Nucleus accumbens (tissue), 56 donors: ENCODE data around the gene KRT15.

Experiments
- DNase-seq, 56 donors: peaks; one replicate each; lab custom pipeline; 2025; lab: John Stamatoyannopoulos, UW

The KRT15 gene

DNA sequence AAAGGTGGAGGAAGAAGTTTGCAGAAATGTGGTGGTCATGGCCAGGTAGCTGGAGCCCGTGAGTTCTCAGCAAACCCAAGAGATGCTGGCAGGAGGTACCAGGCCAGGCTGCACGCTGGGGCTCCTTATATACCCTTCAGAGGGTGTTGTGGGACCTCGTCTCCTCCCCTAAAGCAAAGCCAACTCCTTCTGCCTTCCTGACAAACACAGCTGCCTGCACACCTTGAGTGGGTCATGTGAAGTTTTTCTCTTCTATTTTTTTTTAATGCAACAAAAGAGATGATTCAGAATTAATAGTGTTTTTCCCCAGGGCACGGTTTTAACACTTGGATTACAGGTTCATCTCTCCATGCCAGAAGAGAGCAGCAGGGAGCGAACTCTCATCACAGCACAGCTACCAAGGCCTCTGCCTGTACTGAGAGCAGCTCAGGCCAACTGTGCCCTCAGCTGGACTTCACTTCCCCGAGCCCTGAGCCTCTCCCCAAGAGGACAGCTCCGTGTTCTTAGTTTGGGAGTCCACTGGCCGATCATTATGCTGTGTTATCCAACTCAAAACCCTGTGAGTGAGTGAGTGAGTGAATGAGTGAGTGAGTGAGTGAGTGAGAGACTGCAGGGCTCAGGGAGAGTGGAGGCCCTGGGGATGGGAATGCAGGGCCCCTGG is at the start of gene KRT15:
Gene KRT15 (minus strand): TSS at position 102 of the 661 bp plus-strand sequence. CDS start 63 bp downstream, at position 39.
- DNase-seq: peak in 3 of 56 donors; percentile 2 to 7 (median 2)

DNA sequence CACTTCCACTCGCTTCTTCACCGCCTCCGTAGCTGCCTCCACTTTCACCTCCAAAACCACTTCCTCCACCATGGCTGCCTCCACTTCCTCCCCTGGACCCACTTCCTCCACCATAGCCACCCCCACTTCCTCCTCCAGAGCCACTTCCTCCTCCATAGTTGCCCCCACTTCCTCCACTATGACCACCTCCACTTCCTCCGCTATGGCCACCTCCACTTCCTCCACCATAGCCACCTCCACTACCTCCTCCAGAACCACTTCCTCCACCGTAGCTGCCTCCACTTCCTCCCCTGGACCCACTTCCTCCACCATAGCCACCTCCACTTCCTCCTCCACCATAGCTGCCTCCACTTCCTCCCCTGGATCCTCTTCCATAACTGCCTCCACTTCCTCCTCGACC is 48.6 kb upstream of the KRT15 start:
- no peak for DNase-seq

DNA sequence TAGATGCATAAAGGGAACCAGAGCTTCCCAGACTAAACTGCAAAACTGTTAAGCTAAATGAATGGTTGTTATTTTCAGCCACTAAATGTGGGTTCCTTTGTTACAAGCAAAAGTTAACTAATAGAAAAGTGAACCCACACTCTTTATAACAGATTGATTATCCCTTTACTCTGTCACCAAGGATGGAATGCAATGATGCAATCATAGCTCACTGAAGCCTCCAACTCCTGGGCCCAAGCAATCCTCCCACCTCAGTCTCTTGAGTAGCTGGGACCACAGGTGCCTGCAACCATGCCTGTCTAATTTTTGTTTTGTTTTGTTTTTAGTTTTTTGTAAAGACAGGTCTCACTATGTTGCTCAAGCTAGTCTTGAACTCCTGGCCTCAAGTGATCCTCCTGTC is 46.6 kb upstream of the KRT15 start:
- no peak for DNase-seq

DNA sequence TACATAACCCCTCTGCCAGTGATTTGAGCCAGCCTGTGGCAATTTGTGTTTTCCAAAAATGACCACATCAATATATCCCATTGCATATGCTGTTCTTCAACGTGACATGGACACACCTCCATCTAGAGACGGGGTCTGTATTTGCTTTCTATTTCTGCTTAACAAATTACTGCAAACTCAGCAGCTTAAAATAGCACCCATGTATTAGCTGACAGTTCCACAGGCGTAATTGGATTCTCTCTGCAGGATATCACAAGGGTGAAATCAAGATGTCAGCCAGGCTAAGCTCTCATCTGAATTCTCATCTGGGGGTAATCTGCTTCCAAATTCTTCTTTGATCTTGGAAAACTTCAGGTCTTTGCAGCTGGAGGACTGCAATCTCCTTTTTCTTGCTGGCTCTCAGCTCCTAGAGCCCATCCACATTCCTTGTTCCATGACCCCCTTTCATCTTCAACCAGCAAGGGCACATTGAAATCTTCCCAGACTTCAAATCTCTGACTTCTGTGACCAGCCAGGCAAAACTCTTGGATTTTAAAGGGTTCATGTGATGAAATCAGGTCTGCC is 45.0 kb upstream of the KRT15 start:
- no peak for DNase-seq

DNA sequence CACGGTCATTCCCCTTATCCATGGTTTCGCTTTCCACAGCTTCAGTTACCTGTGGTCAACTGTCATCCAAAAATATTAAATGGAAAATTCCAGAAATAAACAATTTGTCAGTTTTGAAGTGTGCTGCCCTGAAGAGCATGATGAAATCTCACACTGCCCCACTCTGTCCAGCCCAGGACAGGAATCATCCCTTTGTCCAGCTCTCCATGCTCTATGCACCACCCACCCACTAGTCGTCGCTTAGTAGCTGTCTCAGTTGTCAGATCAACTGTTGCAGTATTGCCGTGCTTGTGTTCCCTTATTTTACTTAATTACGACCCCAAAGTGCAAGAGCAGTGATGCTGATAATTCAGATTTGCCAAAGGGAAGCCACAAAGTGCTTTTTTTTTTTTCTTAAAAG is 42.9 kb upstream of the KRT15 start:
- DNase-seq: no peak

DNA sequence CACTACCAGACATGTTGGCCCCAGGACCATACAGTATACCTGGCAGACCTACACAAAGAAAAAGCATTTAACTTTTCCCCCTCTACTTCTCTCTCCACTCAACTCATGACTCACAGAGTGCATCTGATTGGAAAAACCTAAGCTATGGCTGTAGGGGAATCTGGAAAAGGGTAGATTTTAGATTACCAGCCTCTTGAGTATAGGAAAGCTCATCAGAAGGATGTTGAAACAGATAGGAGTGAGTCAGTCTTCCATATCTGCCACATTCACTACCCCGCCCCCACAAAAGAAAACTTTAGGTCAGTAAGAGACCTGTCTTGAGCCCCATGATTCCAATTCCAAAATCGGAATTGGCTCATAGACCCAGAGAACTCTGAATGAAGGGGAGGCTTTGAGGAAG is 40.9 kb upstream of the KRT15 start:
- DNase-seq: no peak

DNA sequence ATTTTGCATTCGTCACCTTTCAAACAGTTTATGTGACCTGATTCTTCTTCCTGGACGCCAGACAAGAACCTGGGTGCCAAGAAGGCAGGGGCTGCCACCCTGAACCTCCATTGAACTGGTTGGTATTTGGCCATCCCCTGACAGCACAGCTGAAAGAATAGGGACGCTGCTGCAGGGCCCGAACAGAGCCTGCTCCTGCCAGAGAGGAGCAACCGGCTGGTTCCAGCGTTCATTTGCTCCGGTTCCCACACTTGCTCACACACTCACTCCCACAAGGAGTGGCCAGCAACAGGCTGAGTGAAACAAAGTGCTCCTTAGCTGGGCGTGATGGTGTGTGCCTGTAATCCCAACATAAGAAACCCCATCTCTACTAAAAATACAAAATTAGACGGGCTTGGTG is 38.2 kb upstream of the KRT15 start:
- DNase-seq: peak in 1 of 56 donors; percentile 9

DNA sequence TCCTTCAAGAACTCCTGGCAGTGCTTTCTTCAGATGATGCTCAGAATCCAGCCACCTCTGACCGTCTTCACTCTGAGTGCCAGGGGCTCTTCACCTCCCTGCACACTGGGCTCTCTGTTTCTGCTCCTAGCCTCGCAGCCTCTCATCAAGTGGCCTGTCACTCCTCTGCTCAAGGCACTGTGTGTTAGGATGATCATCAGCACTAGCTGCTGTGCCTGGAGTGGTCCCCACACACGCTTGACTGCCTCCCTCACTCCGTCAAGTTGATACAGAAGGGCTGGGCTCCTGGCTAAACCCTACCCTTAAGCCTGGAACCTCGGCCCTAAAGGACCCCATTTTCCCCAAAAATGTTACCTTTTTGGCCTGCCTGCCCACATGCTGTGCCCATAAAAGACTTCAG is 37.6 kb upstream of the KRT15 start:
- DNase-seq: no peak

DNA sequence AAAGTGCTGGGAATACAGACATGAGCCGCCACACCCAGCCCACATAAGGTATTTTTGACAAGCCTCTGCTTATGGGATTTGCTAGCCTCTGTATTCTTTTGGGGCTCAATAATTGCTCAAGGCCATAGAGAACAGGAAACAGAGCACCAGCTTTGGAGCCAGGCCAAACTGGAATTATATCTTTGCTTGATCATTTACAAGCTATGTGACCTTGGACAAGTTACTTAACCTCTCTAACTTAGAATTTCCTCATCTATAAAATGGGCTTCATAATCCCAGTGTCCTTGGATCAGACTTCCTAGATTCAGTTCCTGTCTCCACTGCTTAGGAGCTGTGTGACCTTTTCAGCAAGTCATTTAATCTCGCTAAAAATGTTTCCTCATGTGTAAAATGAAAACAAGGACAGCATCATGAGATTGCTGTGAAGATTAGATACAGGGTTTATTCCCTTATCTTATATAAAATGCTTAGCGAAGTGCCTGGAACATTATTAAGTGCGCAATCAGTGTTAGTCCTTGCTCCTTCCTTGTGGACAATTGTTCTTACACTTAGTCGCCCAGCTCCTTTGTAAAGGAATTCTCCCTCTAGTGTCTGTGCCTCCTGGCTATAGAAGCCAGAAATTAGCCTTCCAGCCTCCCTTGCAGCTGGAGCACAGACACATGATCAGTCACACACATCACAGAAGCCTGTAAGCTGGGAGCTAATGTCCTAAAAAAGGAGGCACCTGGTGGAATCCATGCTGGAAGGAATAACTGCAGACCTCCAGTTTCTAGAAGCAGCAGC is 36.6 kb upstream of the KRT15 start:
- no peak for DNase-seq

DNA sequence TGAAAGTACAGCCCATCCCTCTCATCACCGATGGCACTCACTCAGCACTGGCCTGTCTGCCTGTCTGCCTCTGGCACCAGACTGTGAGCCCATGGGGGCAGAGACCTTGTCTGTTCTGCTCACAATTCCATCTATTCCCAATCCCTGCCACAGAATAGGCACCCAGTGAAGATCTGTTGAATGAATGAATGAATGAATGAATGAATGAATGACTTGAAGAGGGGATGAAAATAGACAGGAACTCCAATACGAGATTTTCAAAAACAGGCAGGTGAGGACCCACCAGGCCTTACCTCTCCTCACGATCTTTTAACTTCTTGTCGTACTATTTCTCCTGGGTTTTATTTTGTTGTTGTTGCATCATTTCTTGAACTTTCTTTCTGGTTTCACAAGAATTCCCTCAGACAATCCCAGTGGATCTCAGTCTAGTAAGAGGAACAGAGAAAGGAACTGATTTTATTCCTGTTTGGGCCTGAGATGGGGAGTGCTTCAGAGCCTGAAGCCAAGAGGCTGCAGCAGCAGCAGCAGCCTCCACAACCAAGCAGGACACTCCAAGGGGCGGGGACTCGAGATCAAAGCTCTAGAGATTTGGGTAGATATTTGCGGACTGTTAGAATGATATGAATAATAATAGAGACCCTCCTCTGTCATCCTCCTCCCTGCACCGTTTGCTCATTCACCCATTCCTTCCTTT is 35.4 kb upstream of the KRT15 start:
- no peak for DNase-seq

DNA sequence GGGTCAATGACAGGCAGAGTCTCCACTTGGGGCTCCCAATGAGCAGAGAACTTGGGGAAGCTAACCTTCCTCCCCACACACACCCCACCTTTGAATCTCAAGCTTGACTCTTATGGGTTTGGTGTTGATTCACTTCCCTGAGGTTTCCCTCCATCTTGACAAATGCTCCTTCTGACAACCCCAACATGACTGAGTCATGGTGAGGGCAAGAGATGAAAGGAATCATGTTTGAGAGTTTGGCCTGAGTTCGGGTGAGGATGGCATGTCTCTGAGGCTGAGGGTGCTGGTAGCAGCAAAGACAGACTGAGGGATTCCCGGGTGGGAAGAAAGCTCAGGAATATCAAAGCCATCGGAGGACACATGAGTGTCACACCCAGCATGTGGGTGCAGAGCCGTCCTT is 34.5 kb upstream of the KRT15 start:
- DNase-seq: no peak

DNA sequence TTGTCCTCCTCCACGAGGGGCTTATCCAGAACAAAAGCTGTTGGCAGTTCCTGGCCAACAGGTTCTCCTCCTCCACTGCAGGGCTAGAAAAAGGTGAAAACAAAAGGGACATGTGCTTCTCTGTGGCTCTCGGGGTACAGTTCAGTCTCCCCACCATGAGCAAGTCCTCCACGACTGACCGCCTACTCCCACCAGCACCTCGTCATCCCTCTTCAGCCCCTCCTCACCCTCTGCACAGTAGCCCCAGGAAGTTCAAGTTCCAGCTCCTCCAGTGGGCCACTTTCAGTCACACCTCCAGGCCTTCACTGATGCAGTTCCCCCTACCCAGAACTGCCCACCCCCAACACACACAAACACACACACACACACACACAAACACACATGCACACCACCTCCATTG is 33.8 kb upstream of the KRT15 start:
- no peak for DNase-seq

DNA sequence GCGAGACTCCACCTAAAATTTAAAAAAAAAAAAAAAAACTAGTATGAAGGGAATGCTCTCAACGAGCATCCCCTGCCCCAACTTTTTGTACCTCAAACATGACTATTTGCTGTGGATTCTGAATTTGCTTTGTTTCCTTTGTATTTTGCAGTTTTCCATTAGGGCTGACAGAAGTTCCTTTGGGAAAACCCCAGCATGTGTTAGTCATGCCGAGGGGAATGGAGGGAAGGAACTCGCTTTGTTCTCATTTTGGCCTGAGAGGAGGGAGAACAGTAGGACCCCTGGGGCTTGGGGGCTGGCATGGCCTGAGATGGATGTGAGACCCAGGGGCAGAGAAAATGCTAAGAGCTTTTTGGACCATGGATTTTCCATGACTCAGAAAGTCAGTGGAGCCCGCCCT is 32.7 kb upstream of the KRT15 start:
- no peak for DNase-seq

DNA sequence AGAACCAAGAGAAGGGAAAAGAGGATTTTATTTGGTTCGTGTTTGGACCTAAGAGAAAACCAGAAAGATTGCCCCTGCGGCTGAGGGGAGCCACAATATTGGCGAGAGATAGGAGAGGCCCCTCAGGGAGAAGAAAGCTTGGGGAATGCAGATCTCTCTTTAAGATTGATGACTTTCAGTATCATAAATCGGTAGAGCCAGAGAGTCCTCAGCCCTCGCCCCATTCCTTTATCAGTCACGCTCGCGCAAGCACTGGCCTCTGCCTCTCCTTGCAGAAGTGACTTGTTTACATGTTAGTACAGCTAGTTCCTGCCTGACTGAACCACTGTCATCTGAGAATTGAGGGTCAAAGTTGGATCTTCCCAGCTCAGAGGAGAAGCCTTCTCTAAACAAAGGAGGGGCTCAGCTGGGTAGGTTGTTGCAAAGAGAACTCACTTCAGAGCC is 30.9 kb upstream of the KRT15 start:
- DNase-seq: no peak

DNA sequence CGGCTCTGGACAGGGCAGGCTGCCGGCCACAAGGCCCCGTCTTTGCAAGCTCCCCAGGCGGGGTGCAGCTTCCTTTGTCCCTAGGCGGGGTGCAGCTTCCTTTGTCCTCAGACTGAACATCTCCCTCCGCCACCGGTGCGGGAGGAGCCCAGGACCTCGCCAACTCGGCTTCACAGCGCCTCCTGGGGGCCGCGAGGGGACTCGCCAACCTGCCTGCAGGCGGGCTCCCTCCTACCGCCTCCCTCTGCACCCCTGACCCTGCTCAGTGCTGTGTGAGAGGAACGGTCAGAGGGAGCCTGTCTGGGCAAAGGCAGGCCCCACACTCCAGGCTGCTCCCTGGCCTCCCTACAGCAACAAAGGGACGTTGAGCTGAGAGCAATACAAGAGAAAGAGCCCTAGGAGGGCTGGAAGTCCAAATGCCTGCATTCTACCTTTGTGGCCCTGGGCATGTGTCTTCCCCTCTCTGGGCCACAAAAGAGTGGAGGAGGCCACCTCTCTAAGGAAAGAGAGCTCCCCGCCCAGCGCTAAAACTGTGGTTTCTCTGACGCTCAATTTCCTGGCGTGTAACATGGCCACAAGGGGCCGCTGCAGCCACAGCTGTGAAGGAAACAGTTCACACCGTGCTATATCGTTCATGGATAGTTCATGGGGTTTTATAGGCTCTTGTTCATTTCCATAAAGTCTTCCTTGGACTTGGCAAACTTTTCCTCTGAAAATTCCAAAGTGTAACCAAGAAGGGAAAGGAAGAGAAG is 30.3 kb upstream of the KRT15 start:
- DNase-seq: peak in 51 of 56 donors; percentile 6 to 85 (median 39)

DNA sequence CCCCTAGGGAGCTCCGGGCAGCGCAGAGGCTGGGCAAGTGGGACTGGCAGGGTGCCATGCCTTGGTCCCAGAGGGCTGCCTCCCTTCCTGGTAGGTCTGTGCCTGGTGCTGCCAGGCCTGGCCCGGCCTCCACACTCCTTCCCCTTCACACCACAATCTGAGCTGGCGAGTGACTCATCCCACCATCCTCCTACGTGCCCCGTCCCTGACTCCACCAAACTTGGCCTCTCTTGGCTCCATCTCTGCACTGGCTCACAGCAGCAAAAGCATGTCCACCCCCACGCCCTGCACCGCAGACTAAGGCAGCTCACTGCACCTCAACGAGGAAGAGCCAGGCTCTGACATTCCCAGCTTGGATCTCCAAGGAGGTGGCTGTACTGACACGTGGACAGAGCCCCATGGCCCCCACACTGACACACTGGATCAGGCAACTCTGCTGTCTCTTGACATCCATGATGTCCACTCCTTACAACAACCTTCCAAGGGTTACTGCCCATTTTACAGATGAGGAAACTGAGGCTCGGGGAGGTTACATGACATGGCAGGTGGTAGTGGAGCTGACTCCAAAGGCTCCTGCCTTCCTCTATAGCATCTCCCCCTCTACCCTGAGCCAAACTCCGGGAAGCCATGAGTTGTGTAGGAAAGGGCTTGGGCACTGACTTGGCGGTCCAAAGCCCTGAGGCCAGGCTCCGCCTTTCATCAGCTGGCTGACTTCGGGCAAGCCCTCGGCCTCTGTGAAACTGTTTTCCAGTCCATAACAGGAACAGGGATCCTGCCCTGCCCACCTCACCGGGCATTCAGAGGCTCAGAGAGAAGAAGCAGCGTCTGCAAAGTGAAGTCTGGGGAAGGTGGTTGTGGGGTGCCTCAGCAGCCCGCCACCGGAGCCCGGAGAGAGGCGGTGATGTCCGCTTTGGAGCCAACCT is 29.5 kb upstream of the KRT15 start:
- peak in 17 of 56 donors; percentile 1 to 62 (median 10) for DNase-seq

DNA sequence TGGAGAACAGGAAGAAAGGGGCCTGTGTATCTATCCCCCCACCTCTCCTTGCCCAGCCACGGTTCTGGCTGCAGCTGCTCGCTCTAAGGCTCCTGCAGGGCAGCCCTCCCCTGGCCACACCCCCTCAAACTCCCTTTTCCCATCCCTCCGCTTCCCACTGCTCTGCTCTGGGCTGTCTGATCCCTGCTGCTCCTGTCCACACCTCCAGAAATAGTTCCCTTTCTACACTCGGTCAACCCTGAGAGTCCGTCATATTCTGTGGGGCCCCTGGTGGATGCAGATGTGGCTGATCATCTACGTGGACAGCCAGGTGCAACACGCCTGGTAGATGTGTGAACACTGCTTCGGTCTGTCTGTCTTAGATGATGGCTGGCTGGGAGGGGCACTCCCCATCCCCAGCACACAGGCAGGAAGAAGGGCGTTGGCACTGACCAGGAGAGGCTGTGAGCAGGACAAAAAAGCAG is 28.7 kb upstream of the KRT15 start:
- DNase-seq: no peak

DNA sequence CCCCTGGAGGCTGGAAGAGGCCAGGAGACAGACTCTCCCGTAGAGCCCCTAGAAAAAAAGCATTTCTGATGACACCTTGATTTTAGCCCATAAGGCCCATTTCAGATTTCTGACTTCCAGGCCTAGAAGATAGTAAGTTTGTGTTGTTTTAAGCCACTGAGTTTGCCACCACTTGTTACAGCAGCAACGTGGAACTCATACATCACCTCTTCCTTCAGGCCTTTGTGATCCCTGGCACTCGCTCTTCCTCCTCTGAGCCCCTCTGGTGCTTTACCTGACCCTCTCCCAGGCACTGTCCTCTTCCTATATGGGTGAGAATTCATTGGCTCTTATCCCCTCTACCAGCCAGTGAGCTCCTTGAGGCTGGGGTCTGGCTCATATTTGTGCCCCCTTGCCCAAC is 28.1 kb upstream of the KRT15 start:
- DNase-seq: no peak

DNA sequence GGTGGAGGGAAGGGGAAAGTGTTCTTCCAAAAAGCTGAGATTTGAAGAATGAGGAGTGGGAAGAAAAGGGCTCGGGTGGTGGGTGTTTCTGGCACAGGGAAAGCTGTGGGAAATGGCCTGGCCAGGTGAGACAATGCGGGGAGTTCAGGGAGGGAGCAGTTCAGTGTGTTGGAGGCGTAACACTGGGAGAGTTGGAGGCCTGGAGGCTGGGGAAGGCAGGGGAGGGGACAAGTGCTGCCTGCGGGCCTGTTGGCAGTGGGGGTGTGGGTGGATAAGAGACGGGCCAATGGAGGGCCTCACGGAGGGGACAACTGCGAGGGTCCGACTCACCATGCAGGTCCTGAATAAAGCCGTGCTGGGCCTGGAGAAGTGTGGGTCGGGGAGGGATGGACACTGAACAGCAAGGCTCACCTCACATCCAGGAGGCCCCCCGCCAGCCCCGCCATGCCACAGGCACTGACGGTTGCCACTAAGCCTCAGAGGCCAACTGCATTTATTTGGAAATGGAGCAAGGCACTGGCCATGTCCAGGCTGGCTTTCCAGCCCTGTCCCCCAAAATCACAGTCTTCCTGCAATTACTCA is 27.2 kb upstream of the KRT15 start:
- no peak for DNase-seq
